Stimulated activated CD4-positive, alpha-beta T cell treated with anti-CD3 and anti-CD28 coated beads, Interleukin-4, amount 100 ng/mL, for 24 hours (primary cell): ENCODE data around the gene MYBPC1.
"Not testable (repeated sequence)": the region's sequence is repeated elsewhere in the genome, so short reads cannot be mapped to it uniquely, and the experiment has no call there.

Experiments used
- DNase-seq: peaks from one replicate; pipeline ENCODE4 v3.0.0-alpha.2; 2020

Gene MYBPC1

GRCh38 chr12:101696251-101697196 is 101.8 kb downstream of the MYBPC1 start:
- DNase-seq = no peak

- DNase-seq = peak; percentile 52
Measured at GRCh38 chr12:101697197-101697929, 102.6 kb downstream of the MYBPC1 start, which contains the start of gene CHPT1. Gene CHPT1 (plus strand): TSS chr12:101697640. CDS start chr12:101697862, 222 bp downstream.

GRCh38 chr12:101697930-101698799 is 103.4 kb downstream of the MYBPC1 start:
- peak; percentile 12 for DNase-seq

- DNase-seq = no peak
Measured at GRCh38 chr12:101698800-101699347, 104.1 kb downstream of the MYBPC1 start.

GRCh38 chr12:101700299-101700820 is 105.6 kb downstream of the MYBPC1 start:
- no peak for DNase-seq

GRCh38 chr12:101703487-101703886 is 108.7 kb downstream of the MYBPC1 start:
- DNase-seq = no peak

GRCh38 chr12:101706403-101706802 is 111.6 kb downstream of the MYBPC1 start:
- no peak for DNase-seq

GRCh38 chr12:101707131-101707782 is 112.5 kb downstream of the MYBPC1 start:
- no peak for DNase-seq

GRCh38 chr12:101710288-101710687 is 115.5 kb downstream of the MYBPC1 start:
- DNase-seq = no peak

GRCh38 chr12:101713059-101713682 is 118.4 kb downstream of the MYBPC1 start:
- DNase-seq = no peak

GRCh38 chr12:101713930-101714329 is 119.2 kb downstream of the MYBPC1 start:
- no peak for DNase-seq

- no peak for DNase-seq
Measured at GRCh38 chr12:101714877-101715444, 120.2 kb downstream of the MYBPC1 start.

GRCh38 chr12:101719566-101719965 is 124.8 kb downstream of the MYBPC1 start:
- DNase-seq = no peak

GRCh38 chr12:101720118-101720517 is 125.3 kb downstream of the MYBPC1 start:
- no peak for DNase-seq

GRCh38 chr12:101722392-101722791 is 127.6 kb downstream of the MYBPC1 start:
- no peak for DNase-seq

- DNase-seq = no peak
Measured at GRCh38 chr12:101727098-101727497, 132.3 kb downstream of the MYBPC1 start.

GRCh38 chr12:101729842-101730241 is 135.1 kb downstream of the MYBPC1 start:
- DNase-seq = no peak

- DNase-seq = no peak
Measured at GRCh38 chr12:101732318-101732717, 137.5 kb downstream of the MYBPC1 start.

GRCh38 chr12:101733166-101733565 is 138.4 kb downstream of the MYBPC1 start:
- no peak for DNase-seq

GRCh38 chr12:101734482-101734881 is 139.7 kb downstream of the MYBPC1 start:
- not testable (repeated sequence) for DNase-seq
